Subcutaneous preadipocyte (primary cell): ENCODE data around the gene ELL2. TPM values are rescaled to one million over a fixed set of nuclear protein-coding genes. Genes with fewer than 3 reads are reported as not detected.

Experiments
- total RNA-seq: library from RNA; depleted of rRNA; stranded (reverse); fragments of >200 nt; gene quantifications from 2 replicates; pipeline ENCODE4 v1.2.3, GENCODE V29; 2012

Gene ELL2
- total RNA-seq = 29.3 and 48.1 TPM in 2 replicates

DNA sequence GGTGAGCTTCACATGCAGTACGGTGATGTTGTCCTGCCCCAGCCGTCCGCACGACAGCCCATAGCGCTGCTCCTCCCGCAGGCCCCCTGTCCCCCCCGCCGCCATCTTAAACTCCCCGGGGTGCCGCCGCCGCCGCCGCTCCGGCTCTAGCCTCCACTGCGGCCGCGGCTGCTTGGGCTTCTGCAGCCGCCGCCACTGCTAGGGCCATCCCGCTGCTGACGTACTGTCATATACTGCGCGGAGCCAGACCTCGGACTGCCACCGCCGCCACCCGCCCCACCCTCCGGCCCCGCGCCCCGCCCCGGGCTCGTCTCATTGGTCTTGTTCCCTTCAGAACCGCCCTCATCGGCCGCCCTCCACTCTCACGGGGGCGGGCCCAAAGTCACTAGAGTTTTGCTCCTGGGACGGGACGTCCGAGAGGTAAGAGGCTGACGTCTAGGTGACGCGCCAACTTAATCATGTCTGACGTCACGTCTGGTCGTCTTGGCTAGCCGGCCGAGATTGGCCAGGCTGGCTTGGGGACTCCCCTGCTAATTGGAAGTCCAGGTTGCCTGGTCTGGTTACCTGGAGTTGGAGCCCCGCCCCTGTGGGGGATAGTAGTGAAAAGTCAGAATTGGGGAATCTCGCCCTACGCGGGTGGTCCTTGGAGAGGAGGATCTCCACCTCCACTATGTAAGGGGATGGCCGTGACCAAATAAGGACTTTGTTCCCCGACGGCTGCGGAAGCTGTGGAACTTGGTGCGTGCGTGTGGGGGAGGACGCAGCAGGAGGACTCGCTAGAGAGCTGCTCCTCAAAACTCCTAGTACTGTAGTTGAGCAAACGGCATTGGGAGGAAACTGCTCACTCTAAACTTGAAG is at the start of gene ELL2:
ELL2 (minus strand) TSS at position 235 of the 858 bp plus-strand sequence; CDS start at position 105, 130 bp downstream.

Other genes starting within 250 kb of the ELL2 start
- gene RHOBTB3, start 230.5 kb downstream of the ELL2 start, total RNA-seq = 71.9 and 77.9 TPM in 2 replicates
- gene GLRX, start 139.1 kb downstream of the ELL2 start, total RNA-seq = 90.3 and 112 TPM in 2 replicates